ENCODE measurements around the gene ZBTB16.

DNA sequence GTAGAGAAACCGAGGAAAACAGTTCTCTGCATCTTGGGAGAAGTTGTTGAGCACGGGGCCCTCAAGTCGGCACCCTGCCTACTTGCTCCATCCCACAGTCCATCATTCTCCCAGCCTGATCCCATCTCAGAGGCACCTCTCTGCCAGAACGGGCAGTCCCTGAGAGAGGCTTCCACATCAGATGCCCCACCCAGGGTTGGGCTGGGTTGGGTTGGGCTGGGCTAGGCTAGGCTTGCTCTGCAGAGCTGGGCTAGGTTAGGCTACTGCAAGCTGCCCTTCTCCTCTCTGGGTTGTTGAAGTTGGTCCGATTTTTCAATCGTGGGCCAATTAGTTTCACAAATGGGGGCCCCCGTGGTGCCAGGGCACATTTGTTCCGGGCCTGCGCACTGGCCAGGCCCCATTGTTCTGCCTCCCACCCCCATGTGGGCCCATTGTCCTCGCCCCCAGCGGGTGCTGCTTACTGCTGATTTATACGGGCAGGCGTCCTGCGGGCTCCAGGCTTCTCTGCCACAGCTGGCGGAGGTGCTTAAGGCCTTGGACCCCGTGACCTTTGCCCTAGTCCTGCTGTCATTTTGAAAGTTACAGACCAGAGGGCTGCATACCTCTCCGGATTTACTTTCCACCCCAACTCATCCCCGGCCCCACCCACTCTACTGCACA is 173.0 kb downstream of the ZBTB16 start:
- TF ChIP-seq TCF7L2 (IDR thresholded peaks at IDR 0.05; ENCODE audit: low read depth, low read length) = no peak
- TF ChIP-seq, protein P1, sequence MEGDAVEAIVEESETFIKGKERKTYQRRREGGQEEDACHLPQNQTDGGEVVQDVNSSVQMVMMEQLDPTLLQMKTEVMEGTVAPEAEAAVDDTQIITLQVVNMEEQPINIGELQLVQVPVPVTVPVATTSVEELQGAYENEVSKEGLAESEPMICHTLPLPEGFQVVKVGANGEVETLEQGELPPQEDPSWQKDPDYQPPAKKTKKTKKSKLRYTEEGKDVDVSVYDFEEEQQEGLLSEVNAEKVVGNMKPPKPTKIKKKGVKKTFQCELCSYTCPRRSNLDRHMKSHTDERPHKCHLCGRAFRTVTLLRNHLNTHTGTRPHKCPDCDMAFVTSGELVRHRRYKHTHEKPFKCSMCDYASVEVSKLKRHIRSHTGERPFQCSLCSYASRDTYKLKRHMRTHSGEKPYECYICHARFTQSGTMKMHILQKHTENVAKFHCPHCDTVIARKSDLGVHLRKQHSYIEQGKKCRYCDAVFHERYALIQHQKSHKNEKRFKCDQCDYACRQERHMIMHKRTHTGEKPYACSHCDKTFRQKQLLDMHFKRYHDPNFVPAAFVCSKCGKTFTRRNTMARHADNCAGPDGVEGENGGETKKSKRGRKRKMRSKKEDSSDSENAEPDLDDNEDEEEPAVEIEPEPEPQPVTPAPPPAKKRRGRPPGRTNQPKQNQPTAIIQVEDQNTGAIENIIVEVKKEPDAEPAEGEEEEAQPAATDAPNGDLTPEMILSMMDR (IDR thresholded peaks at IDR 0.05) = no peak
- TF ChIP-seq SIN3A (IDR thresholded peaks at IDR 0.05; ENCODE audit: borderline replicate concordance, insufficient read depth, low read depth, low read length) = no peak

Measured in Panc1 (cell line).